Left hindlimb (tissue), 1 donor: ENCODE data around the gene ENOX2.

ENCODE experiments used
- DNase-seq: peaks from one replicate; pipeline ENCODE4 v3.0.0-alpha.2; 2018

ENOX2 gene

DNA sequence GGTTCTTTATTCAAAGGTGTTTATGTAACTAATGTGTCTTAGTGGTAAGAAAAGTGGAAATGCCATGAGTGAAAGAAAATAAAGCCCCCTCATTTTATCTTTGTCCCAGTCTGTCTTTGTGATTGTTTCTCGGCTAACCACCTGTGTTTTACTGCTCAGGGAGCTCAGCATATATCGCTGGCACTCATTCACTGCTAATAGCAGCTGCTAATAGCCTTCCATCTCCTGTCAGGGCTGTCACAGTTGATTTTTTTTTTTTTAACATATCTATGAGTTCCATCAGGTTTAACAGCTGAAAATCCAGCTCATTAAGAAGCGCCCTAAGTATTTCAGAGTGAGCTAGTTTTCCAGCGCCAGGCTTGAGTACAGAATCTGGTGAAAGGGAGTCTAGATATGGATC is 295.6 kb downstream of the ENOX2 start:
- no peak for DNase-seq

DNA sequence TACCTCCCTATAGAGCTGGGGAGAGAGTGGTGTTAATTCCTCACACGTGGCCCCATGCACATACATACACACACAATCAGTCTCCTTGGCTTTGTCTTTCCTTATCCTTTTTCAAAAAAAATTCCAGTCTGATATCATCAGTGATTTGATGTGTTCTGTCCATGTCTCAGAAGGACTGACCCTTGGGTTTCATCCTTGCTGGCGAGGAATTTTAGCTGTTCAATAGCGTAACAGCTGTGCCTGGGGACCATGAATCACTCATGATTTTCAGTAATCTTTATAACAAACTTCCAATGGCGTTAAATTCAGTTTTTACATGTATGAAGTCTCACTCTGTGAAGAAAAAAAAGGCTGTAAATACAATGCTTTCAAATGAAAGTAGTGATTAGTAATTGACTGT is 296.6 kb downstream of the ENOX2 start:
- no peak for DNase-seq

DNA sequence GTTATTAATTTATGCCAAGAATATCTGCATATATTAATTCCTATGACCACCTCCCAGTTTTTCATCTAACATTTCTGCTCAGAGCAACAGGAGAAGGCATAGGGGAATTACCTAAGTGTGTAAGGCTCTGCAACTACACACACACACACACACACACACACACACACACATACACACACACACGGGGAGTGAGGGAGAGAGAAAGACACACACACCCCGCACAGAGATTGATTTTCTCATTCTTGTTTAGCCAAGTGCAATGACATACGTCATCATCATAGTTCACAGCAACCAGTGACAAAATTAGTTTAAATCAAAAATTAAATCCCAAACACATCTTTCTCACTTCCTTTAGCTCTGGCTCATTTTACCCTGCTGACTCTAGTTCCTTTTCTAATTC is 298.1 kb downstream of the ENOX2 start:
- no peak for DNase-seq

DNA sequence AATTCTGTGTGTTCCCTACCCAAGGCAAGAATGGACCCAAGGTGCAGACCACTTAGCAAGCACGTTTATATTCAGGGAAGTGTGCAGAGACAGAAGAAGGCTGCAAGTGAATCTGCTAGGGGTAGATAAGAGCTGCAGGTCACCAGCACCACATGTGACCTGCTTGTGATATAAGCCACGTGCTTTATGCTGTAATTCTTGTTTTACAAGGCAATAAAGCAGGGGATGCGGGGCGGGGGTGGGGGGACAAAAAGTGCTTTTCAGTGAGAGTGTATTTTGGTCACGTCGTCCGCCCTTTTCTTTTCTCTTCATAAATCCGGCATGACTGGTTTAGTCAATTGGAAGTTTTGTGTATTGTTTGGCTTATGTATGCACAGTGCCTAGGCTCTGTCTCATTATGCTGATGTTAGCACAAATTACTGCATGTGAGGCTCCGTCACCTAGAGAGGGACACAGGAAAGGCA is 308.5 kb downstream of the ENOX2 start:
- DNase-seq: no peak

DNA sequence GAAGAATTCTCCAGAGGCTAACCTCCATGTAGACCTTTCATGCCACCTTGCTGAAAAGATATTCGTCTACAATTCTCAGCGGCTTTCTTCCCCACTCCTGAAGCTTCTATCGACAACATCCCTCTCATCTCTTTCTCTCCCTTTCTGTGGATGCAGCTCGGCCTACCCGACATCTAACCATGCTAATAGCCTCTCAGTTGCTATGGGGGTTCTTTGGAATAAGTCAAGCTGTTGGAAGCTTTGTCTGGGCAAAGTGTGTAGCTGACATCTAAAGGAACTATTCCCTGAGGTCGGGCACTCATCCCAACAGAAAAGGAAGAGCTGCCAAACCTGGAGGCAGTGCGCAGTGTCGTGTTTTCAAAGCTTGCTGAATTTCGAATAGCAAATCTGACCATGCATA is 309.1 kb downstream of the ENOX2 start:
- DNase-seq: no peak

DNA sequence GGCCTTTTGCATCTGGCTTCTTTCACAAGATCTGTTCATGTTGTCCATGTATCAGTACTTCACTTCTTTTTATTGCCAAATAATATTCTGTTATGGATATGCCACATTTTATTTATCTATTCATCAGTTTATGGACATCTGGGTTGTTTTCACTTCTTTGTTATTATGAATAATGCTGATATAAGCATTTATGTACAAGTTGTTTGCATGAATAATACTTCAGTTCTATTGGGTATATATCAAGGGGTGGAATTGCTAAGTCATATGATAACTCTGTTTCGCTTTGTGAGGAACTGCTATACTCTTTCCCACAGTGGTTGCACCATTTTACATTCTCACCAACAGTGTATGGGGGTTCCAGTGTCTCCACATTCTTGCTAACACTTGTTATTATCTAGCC is 310.8 kb downstream of the ENOX2 start:
- DNase-seq: no peak

DNA sequence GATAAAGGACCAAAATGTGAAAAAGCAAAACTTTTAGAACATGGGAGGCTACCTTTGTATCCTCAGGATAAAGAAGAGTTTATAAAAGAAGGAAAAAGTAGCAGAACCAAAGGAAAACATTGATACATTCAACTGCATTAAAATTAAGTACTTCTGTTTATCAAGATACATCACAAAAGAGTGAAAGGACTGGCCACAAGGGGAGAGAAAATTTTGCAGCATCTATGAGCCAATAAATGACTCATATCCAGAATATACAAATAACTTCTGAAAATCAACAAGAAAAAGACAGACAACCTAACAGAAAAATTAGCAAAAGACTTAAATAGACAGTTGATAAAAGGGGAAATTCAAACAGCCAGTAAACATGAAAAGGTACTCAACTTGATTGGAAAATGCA is 324.1 kb downstream of the ENOX2 start:
- no peak for DNase-seq

DNA sequence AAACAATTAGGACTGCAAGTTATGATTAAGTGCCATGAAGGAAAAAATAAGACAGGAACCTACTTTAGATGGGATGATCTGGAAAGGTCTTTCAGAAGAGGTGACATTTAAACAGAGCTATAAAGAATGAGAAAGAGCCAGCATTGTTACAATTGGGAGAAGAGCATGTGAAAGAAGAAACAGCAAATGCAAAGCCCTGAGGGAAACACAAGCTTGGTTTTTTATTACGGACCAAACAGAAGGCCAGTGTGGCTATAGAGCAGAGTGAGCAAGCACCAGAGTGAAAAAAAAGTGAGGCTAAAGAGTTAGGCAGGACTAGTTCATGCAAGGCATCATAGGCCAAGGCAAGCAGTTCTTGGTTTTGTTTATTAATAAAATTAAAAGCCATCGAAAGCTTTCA is 325.6 kb downstream of the ENOX2 start:
- no peak for DNase-seq

DNA sequence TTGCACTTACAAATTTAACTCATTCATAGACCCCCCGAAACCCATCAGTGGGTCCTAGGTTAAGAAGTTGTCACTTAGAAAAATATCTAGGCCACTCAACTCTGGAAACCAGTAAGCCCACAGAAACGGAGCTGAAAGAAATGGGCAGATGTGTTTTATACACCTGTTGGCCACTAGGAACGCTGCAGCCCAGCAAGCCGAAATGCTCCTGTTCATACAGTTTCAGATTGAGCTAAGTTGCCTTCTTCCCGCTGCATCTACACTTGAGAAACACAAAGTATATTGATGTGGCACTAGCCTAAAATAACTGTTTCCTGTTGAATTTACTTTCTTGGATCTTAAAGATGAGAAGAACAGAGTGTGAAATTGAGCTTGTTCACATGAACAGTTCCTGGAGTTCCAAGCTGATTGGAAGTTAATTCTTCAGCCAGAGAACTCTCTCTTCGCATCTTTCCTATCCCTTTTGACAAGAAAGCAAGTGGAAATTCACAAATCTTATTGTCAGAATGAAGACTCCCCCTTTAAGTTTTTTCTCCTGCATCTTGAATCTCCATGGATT is 327.1 kb downstream of the ENOX2 start:
- no peak for DNase-seq
